ENCODE measurements around the gene EDN2.

Gene EDN2

GRCh38 chr1:41498391-41498790 is 13.9 kb upstream of the EDN2 start:
- DNase-seq (ENCODE audit: low spot score), result no peak

- DNase-seq (ENCODE audit: low spot score), result no peak
Observed at GRCh38 chr1:41497461-41498030, 13.1 kb upstream of the EDN2 start.

- no peak for DNase-seq (ENCODE audit: low spot score)
Observed at GRCh38 chr1:41497056-41497440, 12.6 kb upstream of the EDN2 start.

GRCh38 chr1:41496080-41497055 is 11.9 kb upstream of the EDN2 start:
- no peak for DNase-seq (ENCODE audit: low spot score)

GRCh38 chr1:41495210-41495948 is 10.9 kb upstream of the EDN2 start:
- no peak for DNase-seq (ENCODE audit: low spot score)

GRCh38 chr1:41494351-41495209 is 10.1 kb upstream of the EDN2 start:
- DNase-seq (ENCODE audit: low spot score), result no peak

- DNase-seq (ENCODE audit: low spot score), result no peak
Observed at GRCh38 chr1:41493626-41494350, 9.3 kb upstream of the EDN2 start.

- DNase-seq (ENCODE audit: low spot score), result no peak
Observed at GRCh38 chr1:41493117-41493536, 8.6 kb upstream of the EDN2 start.

- DNase-seq (ENCODE audit: low spot score), result peak; percentile 10
Observed at GRCh38 chr1:41492341-41492848, 7.9 kb upstream of the EDN2 start.

GRCh38 chr1:41490911-41491310 is 6.4 kb upstream of the EDN2 start:
- DNase-seq (ENCODE audit: low spot score), result no peak

- DNase-seq (ENCODE audit: low spot score), result no peak
Observed at GRCh38 chr1:41489561-41489960, 5.1 kb upstream of the EDN2 start.

- no peak for DNase-seq (ENCODE audit: low spot score)
Observed at GRCh38 chr1:41488040-41488951, 3.8 kb upstream of the EDN2 start.

GRCh38 chr1:41487126-41488039 is 2.9 kb upstream of the EDN2 start:
- no peak for DNase-seq (ENCODE audit: low spot score)

GRCh38 chr1:41486371-41487125 is 2.1 kb upstream of the EDN2 start:
- DNase-seq (ENCODE audit: low spot score), result no peak

GRCh38 chr1:41486053-41486370 is 1.5 kb upstream of the EDN2 start:
- no peak for DNase-seq (ENCODE audit: low spot score)

- no peak for DNase-seq (ENCODE audit: low spot score)
Observed at GRCh38 chr1:41485605-41486004, 1.1 kb upstream of the EDN2 start.

GRCh38 chr1:41483960-41484401 is 502 bp downstream of the EDN2 start:
- no peak for DNase-seq (ENCODE audit: low spot score)

All from CD4-positive, alpha-beta T cell treated with Interleukin-15 for 4 hours (primary cell).